SK-N-SH treated with all-trans-retinoic acid at 6 μM for 48 hours (cell line): ENCODE measurements around the gene PLXDC2.

Source experiments
- PATZ1 ChIP-seq: fragments of 250-450 bp; sonication (Bioruptor Pico); IDR thresholded peaks from 2 replicates; pipeline ENCODE4 v1.8.0; 2020; ENCODE audit warnings: mild to moderate bottlenecking, moderate library complexity, borderline replicate concordance
- POU6F1 ChIP-seq: fragments of 250-450 bp; sonication (Bioruptor Pico); IDR thresholded peaks from 2 replicates; pipeline ENCODE4 v1.8.0; 2021; ENCODE audit warnings: low read depth, mild to moderate bottlenecking, moderate library complexity, borderline replicate concordance

GRCh38 chr10:20299034-20299736, 483.0 kb downstream of the PLXDC2 start:
- TF ChIP-seq PATZ1 (no peak), POU6F1 (CRISPR knock-in tag) (no peak)
